ENCODE results near the gene CDK10.

CDK10 gene

DNA sequence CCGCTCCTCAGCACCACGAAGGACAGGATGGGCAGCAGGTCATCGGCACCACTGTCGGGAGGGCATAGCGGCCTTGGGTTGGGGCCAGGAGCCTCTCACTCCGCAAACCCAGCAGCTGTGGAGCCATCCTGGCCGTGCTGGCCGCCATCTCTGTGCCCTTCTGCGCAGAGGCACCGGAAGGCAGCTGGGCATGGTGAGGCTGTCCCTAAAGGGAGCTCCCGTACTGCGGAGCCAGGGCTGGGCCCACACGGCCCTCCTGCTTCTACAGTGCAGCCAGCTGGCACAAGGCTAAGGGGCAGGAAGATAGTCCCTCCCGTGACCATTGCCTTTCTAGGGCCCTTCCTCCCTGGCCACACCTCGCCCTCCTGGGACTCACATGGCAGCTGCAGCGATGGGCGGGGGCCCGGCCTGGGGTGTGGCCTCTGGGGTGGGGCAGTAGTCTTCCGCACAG lies 22.0 kb downstream of the CDK10 start:
- TF ChIP-seq, protein P1, sequence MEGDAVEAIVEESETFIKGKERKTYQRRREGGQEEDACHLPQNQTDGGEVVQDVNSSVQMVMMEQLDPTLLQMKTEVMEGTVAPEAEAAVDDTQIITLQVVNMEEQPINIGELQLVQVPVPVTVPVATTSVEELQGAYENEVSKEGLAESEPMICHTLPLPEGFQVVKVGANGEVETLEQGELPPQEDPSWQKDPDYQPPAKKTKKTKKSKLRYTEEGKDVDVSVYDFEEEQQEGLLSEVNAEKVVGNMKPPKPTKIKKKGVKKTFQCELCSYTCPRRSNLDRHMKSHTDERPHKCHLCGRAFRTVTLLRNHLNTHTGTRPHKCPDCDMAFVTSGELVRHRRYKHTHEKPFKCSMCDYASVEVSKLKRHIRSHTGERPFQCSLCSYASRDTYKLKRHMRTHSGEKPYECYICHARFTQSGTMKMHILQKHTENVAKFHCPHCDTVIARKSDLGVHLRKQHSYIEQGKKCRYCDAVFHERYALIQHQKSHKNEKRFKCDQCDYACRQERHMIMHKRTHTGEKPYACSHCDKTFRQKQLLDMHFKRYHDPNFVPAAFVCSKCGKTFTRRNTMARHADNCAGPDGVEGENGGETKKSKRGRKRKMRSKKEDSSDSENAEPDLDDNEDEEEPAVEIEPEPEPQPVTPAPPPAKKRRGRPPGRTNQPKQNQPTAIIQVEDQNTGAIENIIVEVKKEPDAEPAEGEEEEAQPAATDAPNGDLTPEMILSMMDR (IDR thresholded peaks at IDR 0.05; ENCODE audit: low read depth, low read length, missing control alignments) = no peak
- no peak overlapping the region for H3K4me3 ChIP-seq (replicated peaks; ENCODE audit: low read depth, low read length)
- DNase-seq (ENCODE audit: extremely low read depth, low read depth) = no peak

DNA sequence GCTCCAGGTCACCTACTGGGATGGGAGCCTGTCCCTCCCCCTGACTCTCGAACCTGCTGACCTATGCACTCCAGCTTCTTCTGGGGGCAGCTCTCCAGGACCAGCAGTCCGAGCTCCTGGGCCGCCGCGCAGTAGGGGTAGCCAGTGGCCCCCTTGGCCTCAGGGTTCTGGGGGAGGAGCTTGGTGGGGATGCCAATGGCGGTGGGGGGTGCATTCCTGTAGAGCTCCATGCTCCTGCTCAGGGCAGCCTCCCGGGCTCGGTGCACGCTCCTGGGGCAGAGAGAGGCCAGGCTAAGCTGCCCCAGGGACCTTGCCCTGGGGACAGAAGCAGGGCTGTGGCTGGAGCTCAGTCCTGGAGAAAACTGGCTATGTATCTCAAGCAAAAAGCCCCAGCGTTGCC lies 22.7 kb downstream of the CDK10 start:
- DNase-seq (ENCODE audit: extremely low read depth, low read depth) = no peak
- no peak overlapping the region for H3K4me3 ChIP-seq (replicated peaks; ENCODE audit: low read depth, low read length)
- TF ChIP-seq, protein P1 (IDR thresholded peaks at IDR 0.05; ENCODE audit: low read depth, low read length, missing control alignments) = no peak

DNA sequence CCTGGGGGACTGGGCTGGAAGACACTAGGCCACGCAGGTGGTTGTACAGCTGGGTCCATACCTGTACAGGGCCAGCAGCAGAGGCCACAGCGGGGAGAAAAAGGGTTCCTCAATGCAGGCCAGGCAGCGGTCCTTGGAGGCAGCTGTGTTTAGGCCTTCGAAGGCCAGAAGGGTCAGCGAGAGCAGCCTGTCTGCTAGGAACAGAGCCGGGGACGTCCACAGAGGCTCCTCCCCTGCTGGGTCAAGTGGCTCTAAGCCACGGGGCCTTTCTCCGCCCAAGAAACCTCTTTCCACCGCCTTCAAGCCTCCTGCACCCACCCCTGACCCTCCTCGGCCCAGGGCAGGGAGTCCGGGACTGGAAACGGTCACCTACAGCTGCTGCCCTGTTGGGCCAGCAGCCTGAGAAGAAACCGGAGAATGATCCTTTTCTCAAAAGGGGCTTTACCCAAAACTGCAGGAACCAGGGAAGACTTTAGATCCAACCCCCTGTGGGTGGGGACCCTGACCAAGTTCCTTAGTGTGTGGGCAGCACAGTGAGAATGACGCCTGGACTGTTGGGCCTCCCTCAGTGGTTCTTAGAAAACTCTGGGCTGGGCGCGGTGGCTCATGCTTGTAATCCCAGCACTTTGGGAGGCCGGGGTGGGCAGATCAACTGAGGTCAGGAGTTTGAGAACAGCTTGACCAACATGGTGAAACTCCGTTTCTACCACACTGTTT lies 23.4 kb downstream of the CDK10 start:
- no peak overlapping the region for H3K4me3 ChIP-seq (replicated peaks; ENCODE audit: low read depth, low read length)
- DNase-seq (ENCODE audit: extremely low read depth, low read depth) = no peak
- TF ChIP-seq, protein P1 (IDR thresholded peaks at IDR 0.05; ENCODE audit: low read depth, low read length, missing control alignments) = no peak

DNA sequence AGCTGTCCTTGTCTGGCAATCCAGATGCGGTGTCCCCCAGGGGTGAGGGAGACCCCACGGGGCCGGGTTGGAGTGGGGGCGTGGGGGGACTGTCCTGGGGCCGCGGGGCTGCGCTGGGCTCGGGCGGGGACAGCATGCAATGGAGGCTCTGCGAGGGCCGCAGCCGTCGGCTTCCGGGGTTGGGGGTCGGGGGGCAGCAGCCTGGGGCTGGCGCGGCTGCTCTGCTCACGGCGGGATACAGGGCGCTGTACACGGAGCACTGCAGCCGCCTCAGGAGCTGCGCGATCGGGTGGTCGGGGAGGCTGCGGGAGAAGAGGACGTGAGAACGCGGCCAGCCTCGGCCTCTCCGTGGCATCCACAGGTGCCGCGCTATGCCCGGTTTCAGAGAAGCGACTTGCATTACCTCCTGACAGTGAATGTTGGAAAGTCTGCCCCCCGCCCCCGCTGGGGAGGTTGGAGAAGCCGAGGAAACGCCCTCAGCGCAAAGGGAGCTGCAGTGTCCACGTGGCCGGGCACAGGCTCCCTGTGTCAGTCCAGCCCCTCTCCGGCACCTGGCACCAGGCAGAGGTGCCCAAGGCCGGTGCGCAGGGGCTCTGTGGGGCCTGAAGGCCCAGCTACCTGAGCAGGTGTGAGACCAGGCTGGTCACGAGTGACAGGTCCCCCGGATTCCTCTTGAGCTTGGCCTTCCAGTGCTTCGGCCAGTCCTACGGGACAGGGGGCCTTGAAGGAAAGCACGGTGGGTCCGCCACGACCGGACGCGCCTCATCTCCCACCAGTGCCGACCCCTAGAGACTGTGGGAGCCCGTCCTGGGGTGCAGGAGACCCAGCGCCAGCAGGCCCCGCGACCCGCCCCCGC lies 24.4 kb downstream of the CDK10 start:
- TF ChIP-seq, protein P1 (IDR thresholded peaks at IDR 0.05; ENCODE audit: low read depth, low read length, missing control alignments) = no peak
- no peak for DNase-seq (ENCODE audit: extremely low read depth, low read depth)
- no peak overlapping the region for H3K4me3 ChIP-seq (replicated peaks; ENCODE audit: low read depth, low read length)

DNA sequence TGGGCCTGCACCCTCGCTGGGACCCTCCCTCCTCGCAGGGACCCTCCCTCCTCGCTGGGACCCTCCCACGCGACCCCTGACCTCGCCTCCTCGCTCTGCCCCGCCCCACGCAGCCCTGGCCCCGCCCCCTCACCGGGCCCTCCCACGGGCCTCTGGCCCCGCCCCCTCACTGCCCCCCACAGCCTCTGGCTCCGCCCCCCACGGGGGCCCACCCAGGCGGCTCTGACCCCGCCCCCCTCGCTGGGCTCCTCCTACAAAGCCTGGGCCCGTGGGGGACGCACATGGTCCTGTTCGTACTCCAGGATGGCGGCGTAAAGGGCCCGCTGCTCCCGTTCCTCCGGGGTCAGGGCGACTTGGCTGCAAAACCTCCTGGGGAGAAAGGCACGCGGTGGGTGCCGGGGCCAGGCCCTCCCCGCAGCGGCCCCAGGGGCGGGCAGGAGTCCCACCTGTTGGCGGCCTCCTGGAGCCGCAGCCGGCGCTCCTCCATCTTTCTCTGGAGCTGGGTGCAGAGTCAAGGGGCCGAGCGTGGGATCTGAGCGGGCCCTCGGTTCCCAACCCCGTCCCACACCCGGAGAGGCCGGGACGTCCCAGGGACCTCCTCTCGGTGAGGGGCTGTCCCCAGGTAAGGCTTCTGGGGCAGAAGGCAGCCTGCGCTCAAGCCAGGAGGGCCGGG lies 25.2 kb downstream of the CDK10 start:
- no peak for DNase-seq (ENCODE audit: extremely low read depth, low read depth)
- H3K4me3 ChIP-seq (replicated peaks; ENCODE audit: low read depth, low read length) = peak overlapping the region; percentile 93
- TF ChIP-seq, protein P1 (IDR thresholded peaks at IDR 0.05; ENCODE audit: low read depth, low read length, missing control alignments) = no peak

DNA sequence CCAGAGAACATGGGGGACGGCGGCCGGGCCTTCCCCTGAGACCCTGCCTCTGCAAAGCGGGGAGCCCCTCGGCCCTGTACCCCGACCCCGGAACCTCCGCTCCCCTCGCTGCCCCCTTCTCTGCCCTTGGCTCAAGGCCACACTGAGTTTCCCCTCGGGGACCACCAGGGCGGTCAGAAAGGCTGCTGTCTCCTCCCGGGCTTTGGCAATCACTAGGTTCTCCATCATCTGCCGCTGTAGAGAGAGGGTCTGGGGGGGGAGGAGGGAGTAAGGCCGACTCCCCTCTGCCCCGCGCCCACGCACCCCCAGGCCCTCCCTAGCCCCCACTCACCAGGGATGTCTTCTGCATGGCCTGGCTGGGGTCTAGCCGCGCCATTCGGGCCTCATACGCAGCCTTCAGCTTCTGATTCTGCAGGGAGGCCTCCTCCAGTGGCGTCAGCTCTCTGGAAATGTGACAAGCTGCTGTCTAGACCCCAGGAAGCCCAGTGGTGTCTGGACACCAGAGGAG lies 25.8 kb downstream of the CDK10 start:
- DNase-seq (ENCODE audit: extremely low read depth, low read depth) = no peak
- TF ChIP-seq, protein P1 (IDR thresholded peaks at IDR 0.05; ENCODE audit: low read depth, low read length, missing control alignments) = no peak
- H3K4me3 ChIP-seq (replicated peaks; ENCODE audit: low read depth, low read length) = peak overlapping the region; percentile 93
